Panc1 (cell line): ENCODE results near the gene LZTS2.

Experiments used
- POLR2AphosphoS5 ChIP-seq: IDR thresholded peaks from 2 replicates; pipeline ENCODE4 v1.6.1; 2012; ENCODE audit warnings: mild to moderate bottlenecking, low read depth, low read length, moderate library complexity
- TF ChIP-seq, protein P1 (sequence below): fragments of 450-650 bp; IDR thresholded peaks from 2 replicates; pipeline ENCODE4 v1.5.1; 2017; ENCODE audit warnings: mild to moderate bottlenecking

DNA sequence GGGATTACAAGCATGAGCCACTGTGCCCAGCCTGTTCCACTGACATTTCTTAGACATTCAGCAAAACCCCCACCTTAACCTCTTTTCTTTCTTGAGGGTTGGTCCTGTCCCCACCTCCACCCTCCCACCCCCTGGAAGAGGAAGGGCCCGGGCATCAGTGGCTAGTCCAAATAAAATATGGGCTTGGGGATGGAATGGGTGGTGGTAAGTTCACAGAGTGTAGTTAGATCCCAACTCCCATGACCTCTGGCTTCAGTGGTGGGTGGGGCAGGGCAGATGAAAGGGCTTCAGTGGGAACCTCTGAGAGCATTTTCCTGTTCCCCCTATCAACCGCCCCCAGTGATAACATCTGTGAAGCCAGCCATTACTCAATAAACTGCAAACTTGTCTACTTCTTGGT lies 41.2 kb downstream of the LZTS2 start:
- TF ChIP-seq, protein P1, sequence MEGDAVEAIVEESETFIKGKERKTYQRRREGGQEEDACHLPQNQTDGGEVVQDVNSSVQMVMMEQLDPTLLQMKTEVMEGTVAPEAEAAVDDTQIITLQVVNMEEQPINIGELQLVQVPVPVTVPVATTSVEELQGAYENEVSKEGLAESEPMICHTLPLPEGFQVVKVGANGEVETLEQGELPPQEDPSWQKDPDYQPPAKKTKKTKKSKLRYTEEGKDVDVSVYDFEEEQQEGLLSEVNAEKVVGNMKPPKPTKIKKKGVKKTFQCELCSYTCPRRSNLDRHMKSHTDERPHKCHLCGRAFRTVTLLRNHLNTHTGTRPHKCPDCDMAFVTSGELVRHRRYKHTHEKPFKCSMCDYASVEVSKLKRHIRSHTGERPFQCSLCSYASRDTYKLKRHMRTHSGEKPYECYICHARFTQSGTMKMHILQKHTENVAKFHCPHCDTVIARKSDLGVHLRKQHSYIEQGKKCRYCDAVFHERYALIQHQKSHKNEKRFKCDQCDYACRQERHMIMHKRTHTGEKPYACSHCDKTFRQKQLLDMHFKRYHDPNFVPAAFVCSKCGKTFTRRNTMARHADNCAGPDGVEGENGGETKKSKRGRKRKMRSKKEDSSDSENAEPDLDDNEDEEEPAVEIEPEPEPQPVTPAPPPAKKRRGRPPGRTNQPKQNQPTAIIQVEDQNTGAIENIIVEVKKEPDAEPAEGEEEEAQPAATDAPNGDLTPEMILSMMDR, result no peak
- TF ChIP-seq POLR2AphosphoS5, result no peak
